CD1c-positive myeloid dendritic cell (primary cell): Measurements from ENCODE around the gene TBC1D19.
A peak's percentile ranks its signal among the peaks of the same experiment; 100 is the strongest.

ENCODE experiments used
- DNase-seq: peaks from one replicate; pipeline ENCODE4 v3.0.0-alpha.2; 2016; ENCODE audit errors: extremely low spot score

The TBC1D19 gene

DNA sequence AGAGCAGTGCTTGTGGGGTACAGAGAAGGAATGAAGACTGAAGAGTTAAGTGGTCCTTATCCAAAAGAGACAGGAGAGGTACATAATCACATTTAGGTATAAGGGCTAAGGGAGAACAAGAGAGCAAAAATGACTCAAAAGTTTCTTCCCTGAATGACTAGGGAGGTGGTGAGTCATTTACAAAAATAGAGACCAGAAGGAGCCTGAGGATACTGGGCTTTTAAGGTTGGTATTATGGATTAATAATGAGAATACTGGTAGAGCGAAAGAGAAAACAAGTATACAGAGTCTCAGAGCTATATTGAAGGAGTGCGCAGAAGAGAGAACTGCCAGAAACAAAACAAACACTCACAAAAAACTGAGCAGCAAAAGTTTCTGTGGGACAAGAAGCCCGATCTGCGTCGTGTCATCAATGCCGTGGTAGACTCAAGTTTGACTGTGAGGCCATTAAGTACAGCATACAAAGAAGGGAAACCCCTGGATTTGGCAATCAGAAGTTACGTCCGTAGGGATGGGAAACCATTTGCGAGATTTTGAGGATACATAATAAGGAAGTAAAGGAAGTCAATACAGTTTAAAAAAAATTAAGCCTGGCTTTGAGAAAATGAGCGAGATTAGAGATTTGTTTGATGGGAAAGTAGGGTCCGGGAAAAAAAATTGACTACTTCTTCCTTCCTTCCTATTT is 147.6 kb downstream of the TBC1D19 start:
- peak; percentile 55 for DNase-seq

DNA sequence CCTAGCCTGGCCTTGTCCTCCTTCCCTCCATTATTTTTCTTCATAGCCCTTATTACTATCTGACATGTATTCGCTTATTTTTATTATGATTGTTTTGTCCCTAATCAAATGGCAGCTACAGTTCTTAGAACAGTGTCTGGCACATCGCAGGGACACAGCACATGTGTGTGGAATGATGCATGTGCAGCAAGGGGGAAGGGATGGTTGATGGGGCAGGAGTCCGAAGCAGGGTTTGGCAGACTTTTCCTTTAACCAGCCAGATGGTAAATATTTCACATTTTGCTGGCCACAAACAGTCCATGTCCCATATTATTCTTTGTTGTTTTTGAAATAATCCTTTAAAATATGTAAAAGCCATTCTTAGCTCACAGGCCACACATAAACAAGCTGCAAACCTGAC is 148.5 kb downstream of the TBC1D19 start:
- no peak for DNase-seq

DNA sequence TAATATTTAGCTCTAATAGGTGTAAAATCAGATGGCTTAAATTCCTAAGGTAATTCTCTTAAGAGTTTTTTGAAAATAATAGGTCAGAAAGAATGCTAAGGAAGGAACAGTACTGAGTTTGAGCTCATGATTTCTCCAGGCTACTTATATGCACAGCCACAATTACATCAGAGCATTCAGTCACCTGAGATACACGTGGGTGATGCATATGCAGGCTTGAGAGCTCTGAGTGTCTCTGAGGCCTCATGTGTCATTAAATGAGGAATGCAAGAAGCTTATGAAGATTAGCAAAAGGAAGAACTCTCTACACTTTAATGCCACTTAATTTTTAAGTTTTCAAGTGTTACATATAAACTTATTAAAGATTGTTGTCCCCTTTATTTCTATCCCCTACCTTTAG is 152.7 kb downstream of the TBC1D19 start:
- no peak for DNase-seq

DNA sequence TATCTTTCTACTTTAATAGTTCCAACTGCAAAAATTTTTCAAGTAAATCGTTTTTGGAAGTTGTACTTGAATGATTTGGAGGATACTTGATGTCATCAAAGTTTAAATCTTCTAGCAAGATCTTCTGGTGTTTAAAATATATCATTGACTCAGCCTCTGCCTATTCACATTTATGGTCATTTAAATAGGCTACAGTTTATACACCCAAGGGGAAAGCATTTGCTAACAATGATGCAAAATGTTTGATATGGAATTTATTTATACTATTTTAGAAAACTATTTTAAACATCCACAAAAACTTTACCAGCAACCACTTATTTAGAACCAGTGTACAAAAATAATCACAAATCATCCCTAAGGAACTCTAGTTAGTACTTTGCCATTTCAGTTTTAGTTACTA is 153.5 kb downstream of the TBC1D19 start:
- no peak for DNase-seq

DNA sequence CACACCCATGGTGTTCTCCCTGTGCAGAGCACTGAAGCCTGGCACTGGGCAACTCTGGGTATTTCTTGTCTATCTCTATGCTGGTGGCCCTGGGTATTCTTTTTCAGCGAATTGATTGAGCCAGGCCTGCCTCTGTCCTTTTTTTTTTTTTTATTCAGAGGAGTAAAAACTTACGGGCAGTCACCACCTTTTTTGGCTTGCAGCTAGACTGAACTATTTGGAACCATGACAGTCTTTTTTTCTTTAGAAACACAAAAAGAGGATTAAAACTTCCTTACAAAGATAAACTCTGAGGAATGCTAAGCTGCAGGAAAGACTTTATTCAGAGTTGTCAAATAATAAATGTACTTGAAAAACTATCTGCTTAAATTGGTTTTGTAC is 157.6 kb downstream of the TBC1D19 start:
- no peak for DNase-seq

DNA sequence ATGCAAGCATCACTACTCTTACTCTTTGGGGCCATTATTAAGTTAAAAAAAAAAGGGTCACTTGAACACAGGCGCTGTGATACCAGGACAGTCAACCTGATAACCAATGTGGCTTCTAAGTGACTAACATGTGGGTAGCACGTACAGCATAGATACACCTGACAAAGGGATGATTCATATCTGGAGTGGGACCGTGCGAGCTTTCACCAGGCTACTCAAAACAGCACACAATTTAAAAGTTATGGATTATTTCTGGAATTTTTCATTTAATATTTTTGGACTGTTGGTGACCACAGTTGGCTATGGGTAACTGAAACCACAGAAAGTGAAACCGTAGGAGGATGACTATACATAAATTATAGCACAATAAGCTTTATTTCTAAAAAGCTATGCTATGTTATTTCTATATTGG is 162.9 kb downstream of the TBC1D19 start:
- peak; percentile 24 for DNase-seq

DNA sequence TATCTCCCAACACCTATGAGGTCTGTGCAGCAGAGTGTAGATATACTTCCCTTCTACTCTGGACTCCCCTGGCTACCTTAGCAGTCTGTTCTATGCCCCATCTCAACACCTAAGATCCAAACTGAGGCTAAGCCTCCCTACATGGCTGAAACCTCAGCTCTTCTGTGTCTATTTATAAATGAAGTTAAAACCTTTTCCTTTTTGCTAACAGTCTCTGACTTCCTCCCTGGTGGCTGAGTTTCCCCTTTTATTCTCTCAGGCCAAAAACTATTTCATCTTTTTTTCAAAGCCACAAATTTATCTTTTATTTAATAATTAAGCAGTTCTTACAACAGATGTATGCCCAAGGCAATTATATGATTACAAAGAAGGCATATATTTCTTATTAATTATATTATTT is 164.9 kb downstream of the TBC1D19 start:
- peak; percentile 17 for DNase-seq

DNA sequence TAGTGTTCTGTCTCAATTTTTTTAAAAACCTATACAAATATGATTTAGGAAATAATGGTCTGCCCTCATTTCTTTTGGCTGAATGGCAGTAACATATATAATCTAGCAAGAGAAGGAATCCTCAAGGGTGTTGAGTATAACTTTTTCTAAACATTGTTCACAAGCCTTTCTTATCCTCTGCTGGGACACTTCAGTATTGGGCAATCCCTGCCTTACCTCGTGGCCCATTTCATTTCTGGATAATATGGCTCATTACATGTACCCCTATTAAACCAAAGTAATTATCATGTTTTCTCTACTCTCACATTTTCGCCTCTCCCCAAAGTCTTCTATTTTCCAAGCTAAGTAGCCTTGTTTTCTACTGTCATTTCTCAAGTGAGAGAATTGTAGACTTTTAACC is 166.0 kb downstream of the TBC1D19 start:
- DNase-seq = no peak

DNA sequence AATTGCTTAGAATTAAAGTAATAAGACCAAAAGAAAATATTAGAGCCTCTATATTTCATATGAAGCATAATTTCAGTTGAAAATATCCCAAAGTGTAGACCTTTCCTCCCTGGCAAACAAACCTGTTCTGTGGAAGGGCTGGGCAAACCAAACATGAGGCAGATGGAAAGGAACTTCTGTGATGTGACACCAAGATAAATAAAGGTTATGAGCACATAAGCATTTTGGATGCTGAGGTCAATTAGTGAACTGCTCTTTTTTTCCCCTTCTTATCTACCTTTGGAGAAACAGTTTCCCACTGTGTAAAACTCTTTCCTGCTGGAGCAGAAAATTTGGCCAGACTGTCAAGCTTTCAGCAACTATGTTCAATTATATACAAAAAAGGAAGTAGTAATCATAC is 167.1 kb downstream of the TBC1D19 start:
- DNase-seq = no peak

DNA sequence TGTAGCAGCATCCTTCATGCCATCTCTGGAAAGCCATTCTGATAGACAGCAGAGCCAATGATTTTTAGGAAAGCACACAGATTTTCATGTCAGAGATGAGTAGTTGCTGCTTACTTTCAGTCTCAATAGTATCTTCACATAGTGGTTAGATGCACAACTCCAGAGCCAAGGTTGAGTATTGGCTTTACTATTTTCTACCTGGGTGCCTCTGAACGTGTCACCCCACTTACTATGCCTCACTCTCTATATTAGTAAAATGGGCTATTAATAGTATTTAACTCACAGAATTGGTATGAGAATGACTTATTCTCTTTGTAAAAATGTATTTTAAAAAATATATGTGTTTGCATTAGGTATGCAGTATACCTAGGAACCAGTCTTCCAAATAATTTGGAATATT is 168.0 kb downstream of the TBC1D19 start:
- no peak for DNase-seq

DNA sequence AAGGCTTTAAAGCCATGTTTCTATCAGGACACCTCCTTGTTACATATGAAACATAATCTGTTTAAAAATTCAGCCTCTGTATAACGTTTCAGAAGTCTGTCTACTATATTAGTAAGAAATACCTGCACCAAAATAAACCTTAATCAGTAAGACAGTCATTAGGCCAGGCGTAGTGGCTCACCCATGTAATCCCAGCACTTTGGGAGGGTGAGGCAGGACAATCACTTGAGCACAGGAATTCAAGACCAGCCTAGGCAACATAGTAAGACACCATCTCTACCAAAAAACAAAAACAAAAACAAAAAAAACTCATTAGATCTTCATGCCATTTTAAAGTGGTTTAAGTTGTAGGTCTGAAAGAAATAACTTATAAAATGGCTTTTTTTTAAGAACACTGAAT is 169.3 kb downstream of the TBC1D19 start:
- no peak for DNase-seq

DNA sequence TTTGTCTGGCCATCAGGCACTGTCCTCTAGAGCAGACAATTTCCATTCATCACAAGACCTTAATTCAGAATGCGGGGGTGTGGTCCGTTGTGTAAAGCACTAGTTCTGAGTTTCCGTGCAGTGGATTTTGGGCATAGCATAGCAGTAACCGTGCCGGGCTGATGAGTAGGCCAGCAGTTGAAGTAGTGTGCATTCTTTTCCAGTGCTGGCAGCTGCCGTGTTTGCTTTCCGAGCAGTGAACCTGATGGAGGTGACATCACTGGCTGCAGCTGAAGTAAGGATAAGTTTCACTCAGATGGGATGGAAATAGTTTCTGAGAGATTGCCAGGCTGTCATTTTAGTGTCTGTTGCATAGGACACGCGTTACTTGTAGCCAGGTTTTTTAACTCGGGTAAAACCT is 169.7 kb downstream of the TBC1D19 start:
- DNase-seq = no peak

DNA sequence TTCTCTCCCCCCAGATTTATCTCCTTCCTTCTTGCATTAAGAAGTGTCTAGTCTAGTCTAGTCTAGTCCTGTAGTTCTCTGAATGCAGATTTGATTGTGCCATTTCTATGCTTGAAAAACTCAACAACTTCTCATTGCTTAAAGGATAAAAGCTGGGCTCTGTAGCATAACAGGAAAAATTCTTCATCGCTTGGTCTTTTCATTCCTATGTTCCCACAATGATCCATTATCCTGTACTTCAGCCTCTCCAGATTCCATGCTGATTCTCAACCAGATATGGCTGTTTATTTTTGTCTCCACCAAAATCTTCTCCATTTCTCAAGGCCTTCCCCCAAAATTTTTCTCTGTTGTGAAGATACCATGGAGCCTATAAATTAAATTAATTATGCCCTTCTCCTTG is 173.9 kb downstream of the TBC1D19 start:
- no peak for DNase-seq

DNA sequence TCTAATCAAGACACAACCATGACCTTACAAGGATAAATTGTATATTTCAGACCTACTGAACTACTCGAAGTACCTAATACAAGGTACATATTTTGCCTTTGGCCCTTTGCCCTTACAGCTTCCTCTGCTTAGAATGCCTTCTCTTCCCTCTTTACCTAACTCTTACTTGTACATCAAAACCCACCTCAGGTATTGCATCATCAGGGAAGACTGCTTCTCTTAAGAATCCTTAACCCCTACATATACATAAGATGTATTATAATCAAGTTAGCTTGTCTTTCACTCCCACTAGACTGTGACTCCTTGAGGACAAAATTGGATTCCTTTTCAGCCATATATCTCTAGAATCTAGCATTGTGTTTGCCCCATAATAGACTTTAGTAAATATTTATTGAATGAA is 175.0 kb downstream of the TBC1D19 start:
- no peak for DNase-seq

DNA sequence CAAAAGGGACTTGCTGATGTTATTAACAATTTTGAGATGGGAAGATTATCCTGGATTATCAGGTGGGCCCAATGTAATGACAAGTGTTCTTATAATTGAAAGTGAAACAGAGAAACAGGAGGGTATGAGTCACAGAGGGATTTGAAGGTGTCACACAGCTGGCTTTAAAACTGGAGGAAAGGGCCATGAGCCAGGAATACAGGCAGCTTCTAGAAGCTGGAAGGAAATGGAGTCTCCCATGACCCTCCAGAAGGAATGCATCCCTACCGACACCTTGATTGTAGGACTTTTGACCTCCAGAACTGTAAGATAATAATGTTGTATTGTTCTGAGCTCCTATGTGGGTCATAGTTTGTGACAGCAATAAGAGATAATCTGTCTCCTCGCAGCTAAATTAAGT is 178.8 kb downstream of the TBC1D19 start:
- DNase-seq = no peak

DNA sequence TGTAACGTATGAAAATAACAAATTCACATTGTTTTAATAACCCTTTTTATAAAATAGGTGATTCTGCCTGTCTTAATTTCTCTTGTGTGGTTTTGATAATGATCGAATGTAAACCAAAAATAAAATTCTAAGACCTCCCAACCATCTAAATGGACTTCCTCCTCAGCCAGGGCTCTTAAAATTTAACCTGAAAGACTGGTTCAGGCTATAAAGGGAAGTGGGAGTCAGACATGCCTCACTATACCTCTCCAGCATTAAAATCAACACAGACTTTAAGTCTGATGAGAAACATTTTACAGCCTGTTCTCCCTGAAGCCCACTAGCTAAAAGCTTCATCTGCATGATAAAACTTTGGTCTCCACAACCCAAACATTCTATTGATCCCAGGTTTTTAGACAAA is 179.2 kb downstream of the TBC1D19 start:
- DNase-seq = no peak

DNA sequence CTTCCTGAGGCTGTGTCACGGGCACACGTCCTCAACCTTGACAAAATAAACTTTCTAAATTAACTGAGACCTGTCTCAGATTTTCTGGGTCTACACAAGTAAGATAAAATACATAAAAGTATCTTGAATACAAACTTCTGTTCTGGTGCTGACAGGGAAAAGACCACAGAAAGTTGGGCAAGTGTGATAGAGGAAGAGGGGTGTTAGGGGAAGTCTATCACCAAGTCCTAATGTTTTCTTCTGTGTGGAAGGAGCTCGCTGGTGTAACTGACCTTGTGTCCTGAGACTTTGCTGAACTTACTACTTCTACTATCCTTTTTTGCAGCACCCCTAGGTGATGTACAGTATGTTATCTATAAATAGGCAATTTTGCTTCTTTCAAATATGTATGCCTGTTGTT is 179.8 kb downstream of the TBC1D19 start:
- DNase-seq = peak; percentile 39

DNA sequence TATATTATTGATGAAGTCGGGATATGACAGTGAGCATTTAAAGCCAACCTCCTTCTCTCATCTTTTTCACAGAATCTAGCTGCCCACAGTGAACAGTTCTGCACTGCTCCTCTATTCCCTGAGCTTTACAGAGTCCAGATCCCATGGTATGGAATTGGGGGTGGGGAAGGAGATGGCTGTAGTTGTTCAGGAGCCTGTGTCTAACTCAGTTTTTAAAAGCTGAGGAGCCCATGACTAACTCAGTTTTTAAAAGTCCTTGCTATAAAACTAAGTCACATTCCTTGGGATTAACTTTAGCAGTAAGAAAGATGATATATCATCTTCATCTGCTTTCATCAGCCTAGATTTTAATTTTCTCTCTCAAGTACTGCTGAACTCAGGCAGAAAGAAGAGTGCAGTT is 180.3 kb downstream of the TBC1D19 start:
- no peak for DNase-seq

DNA sequence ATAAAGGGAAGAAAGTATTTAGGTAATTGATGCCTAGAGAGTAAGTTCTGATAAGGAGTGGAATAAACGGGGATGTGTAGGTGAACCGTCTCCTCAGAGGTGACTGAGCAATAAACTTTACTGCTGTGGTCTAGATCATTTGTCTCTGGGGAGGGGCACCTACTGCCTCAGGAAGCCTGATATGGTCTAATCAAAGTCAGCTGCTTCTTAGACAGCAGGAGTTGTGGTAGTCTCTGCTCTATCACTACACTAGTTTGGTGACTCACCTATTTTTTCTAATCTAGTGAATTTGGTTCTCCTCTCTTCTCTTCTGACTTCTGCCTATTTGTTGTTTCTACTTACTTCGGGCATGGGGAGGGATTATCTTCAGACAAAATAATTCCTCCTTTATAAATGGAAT is 181.6 kb downstream of the TBC1D19 start:
- no peak for DNase-seq

DNA sequence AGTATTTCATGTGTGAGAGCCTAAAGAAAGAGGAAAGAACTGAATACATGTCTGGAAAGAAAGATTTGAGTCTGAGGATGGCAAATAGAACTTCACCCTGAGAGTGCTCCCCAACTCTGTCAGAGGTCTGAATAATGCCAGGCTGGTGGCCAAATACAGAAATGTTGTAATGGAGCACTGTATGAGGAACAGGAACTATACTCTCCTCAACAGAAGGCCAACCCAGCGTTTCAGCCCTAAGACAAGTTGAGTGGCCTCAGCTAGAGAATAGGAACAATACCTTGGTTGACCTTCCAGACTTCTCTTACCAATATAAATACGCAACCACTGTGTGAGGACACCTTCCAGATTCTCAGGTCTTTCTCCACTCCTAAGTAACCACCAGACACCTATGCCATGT is 182.3 kb downstream of the TBC1D19 start:
- DNase-seq = peak; percentile 57

DNA sequence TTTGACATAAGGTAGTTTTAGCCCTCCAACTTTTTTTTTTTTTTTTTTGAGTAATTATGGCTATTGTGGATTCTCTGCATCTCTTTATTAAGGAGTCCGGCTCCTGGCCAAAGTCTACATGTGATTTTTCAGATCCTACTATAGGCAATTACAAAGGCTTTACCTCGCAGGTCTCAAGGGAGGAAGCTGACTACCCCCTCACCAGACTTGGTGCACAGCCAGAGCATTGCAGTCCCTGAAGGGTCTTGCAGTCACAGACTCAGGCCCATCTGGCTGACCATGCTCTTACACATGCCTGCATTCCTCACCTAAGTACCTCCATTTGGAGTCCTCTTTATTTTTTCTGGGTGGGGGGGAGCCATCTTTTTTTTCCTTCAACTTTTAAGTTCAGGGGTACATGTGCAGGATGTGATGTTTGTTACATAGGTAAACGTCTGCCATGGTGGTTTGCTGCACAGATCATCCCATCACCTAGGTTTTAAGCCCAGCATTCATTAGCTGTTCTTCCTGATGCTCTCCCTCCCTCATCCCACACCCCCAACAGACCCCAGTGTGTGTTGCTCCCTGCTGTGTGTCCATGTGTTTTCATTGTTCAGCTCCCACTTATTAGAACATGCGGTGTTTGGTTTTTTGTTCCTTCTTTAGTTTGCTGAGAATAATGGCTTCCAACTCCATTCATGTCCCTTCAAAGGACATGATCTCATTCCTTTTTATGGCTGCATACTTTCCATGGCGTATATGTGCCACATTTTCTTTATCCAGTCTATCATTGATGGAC is 188.4 kb downstream of the TBC1D19 start:
- no peak for DNase-seq

DNA sequence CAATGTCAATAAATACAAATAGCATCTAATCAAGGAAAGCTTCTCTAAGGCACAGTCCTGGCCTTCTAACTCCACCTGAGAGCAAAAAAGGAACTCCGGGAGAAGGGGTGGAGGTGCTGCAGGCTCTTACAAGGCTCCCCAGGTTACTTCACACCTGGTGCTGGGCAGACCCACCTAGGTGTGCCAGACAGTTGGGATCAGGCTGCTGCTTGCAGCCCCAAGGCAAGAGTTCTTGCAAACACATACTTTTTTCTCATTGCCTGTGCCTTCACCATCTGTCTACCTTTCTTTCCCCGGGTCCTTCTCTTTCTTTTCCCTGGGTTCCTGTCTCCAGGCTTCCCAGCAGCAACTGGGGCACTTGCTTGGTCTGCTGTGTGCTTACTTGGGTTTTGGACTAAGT is 195.3 kb downstream of the TBC1D19 start:
- DNase-seq = no peak

DNA sequence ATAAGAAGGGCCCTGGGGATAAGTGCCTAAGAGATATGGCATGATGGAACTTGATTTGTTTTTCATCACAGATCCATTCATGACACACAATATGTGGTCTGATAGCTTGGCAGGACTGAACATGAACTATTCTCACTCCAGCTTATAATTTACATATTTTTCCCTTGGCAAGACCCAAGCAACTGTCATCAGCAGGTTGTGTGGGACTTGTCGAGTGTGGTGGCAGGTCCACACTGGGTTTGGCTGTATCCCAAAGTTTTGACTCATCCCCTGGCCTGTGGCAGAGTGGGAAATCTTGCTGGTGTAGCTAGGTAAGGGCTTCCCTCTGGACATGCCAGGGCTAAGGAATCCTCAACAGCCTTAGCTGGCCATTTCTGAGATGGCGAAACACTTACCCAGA is 195.8 kb downstream of the TBC1D19 start:
- no peak for DNase-seq

DNA sequence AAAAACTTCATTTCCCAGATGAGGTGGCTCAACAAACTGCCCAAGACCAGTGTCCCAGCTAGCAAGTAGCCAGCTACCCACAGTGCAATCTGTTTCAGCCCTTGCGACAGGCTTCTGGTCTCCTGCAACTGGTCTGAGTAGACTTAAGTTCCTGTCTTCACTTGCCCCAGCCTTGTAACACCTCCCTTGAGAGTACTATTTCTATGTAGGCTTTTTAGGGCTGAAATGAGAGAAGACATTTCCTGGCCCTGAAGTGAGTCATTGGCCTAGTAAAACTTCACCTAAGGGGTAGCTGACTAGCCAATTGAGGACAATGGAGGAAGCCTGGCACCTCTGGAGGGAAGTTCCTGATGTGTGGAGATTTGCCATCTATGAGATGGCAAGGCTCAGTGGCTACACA is 196.7 kb downstream of the TBC1D19 start:
- DNase-seq = no peak
